Measurements from ENCODE around the gene KREMEN1.
A peak's percentile ranks its signal among the peaks of the same experiment; 100 is the strongest.
"Not testable (repeated sequence)": the region's sequence is repeated elsewhere in the genome, so short reads cannot be mapped to it uniquely, and the experiment has no call there.

Gene KREMEN1, protein sequence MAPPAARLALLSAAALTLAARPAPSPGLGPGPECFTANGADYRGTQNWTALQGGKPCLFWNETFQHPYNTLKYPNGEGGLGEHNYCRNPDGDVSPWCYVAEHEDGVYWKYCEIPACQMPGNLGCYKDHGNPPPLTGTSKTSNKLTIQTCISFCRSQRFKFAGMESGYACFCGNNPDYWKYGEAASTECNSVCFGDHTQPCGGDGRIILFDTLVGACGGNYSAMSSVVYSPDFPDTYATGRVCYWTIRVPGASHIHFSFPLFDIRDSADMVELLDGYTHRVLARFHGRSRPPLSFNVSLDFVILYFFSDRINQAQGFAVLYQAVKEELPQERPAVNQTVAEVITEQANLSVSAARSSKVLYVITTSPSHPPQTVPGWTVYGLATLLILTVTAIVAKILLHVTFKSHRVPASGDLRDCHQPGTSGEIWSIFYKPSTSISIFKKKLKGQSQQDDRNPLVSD

DNA sequence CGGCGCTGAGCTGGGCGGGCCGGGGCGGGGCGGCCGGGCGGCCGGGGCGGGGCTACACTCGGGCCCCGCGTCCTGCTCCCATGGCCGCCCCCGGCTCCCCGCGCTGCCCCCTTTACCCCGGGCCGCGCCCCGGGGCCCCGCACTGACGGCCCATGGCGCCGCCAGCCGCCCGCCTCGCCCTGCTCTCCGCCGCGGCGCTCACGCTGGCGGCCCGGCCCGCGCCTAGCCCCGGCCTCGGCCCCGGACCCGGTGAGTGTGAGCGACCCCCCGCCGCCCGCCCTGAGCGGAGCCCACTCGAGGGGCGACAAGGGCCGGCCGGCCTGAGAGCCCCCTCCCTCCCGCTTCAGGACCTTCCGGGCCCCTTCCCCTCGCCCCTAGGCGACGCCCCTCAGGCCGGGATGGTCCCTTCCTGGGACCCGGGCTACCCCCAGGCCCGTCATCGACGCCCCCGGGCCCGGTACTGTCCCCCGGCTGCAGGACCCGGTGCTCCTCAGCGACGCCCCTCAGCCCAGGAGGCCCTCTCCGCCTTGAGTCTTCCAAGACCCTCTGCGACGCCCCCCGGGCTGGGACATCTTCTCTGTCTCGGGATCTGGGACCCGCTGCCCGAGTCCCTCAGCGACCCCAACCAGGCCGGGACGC is at the start of gene KREMEN1:
Gene KREMEN1, plus strand, starts transcription at position 57 of the 639 bp plus-strand sequence. Its CDS starts 96 bp downstream, at position 153.
- no peak for DNase-seq (ENCODE audit: low read depth, low spot score)

DNA sequence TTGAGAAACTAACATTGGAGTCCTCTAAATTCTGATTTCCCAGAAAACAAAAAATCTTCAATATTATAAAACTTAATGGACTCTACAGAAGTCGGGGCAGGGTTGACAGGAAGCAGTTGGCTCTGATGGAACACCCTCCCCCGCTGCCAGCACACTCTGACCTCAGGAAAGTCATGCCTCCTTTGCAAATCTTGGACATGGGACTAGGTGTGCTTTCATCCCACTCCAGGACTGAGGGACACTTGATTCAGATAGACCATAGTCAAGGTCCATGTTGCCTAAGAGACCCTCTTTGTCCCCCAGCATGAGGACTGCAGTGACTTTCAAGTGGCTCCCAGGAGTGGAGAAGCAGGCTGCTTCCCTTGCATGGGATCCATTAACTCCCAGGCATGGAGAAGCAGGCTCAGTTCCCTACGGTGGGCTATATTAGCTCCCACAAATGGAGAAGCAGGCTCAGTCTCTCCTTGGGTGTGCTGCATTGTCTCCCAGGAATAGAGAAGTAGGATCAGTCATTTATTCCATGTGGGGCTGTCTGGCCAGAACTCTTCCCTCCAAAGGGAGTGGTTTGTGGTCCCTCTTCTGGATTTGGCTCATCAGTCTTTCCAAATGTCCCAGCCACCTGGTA is 49.6 kb upstream of the KREMEN1 start:
- no peak for DNase-seq (ENCODE audit: low read depth, low spot score)

DNA sequence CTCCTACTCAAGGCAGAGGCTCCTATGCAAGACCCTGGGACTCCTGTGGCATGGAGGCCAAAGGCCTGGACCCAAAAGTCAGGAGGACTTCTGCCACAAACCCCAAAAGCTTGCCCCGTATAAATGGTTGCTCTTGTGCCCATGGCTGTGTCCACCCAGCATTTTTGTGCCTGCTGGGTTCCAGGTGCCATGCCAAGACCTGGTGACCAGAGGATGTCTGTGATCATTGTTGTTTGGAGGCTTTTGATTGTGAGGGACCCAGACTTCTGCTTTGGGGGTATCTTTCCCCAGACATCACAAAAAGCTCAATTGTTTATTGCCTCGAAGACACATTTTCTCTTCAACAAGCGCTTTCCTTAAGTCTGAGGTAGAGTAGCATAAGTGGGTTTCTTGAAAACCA is 46.3 kb upstream of the KREMEN1 start:
- no peak for DNase-seq (ENCODE audit: low read depth, low spot score)

DNA sequence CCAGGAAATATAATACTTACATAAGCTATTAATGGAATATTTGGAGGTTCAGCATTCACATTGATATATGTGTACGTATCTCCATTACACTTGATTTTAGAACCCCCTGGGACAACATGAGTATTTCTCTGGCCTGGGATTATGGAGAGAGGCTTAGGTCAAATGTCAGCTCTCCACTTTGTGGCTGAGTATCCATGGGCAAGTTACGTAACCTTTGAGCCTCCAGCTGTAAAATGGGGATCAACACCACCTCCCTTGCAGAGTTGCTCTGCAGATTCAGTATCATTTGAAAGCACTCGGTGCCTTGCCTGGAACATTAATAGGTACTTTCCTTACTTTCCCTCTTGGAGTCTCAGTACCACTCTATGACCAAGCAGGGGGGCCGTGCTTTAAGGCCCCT is 44.4 kb upstream of the KREMEN1 start:
- no peak for DNase-seq (ENCODE audit: low read depth, low spot score)

DNA sequence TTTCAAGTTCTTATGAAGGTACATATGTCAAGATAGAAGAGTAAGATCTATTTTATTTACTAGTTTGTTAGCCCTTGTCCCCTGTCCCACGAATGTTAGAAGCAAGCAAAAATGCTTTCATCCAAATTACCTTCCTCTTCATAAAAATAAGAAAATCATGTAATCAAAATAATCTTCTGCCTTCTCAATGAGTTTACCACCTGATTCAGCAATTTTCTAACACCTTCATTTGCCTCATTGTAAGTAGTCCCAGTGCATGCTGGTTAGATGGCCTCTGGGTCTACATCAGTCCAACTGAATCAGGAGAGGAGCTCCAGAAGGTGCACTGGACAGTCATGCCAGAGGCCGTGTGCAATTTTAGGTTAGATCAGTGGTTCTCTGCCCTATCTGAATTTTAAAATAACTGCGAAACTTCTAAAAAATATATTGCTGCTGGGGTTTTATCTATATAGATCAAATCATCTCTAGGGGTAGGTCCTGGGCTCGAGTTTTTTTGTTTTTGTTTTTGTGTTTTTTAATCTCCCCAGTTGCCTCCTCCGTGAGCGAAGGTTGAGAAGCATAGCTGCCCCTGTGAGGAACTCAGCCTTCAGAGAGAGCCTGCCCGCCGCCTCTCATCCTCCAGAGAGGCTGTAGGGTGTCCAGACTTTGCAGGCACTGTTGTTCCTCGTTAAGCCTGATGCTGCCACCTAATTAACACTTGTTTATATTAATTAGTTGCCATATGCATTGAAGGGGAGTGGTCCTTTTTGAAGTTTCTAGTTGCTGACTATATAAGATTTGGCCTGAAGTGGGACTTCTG is 43.4 kb upstream of the KREMEN1 start:
- no peak for DNase-seq (ENCODE audit: low read depth, low spot score)

DNA sequence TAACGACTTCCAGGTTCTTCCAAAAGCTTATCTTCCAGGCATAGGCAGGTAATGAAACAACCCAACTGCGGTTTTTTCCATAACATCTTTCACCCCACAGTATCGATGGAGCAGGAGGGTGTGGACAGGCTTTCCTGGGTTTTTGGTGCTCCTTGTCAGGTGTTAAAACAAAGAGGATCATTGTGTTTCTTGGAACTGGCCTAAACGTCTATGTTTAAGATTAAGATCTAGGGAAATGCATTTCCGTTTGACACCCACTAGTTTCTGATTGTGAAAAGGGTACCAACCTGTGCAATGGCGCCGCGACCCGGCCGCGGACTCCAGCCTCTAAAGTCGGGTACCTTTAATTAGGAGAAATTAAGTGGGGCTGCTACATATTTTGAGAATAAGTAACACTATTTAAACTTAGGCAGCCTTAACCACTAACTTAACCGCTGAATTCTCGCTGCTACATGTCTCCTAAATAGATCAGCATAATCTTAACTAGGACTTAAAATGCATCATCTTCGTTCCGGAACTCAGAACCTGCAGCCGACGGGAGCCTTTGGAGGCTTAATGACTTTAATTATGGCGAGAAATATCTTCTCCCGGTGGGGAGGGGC is 42.7 kb upstream of the KREMEN1 start:
- DNase-seq (ENCODE audit: low read depth, low spot score) = no peak

DNA sequence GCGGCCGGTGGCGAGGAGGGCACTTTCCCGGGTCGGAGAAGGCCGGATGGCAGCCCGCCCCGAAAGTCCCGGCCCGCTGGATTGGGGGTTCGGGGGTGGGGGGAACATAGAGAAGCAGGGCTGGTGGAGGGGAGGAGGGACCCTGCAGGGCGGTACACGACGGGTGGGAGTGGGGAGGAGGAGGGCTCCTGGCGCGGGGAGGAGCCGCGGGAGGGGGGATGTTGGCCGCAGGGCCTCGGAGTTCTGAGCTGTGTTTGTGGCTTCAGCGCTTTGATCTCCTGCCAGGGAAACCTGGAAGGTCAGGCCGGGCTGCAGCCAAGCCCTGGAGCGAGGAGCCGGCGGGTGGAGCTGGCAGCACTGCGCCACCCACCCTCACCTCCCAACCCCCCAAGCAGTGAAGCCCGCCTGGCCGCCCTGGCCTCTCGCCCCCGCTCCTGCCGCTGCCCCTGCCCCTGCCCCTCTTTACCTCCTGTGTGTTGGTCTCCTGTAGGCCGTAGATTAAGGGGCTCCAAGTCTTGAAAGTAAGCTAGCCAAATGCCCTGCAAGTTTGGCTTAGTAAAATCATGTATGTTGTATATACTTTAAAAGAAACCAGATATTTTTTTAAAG is 42.1 kb upstream of the KREMEN1 start:
- peak; percentile 80 for DNase-seq (ENCODE audit: low read depth, low spot score)

DNA sequence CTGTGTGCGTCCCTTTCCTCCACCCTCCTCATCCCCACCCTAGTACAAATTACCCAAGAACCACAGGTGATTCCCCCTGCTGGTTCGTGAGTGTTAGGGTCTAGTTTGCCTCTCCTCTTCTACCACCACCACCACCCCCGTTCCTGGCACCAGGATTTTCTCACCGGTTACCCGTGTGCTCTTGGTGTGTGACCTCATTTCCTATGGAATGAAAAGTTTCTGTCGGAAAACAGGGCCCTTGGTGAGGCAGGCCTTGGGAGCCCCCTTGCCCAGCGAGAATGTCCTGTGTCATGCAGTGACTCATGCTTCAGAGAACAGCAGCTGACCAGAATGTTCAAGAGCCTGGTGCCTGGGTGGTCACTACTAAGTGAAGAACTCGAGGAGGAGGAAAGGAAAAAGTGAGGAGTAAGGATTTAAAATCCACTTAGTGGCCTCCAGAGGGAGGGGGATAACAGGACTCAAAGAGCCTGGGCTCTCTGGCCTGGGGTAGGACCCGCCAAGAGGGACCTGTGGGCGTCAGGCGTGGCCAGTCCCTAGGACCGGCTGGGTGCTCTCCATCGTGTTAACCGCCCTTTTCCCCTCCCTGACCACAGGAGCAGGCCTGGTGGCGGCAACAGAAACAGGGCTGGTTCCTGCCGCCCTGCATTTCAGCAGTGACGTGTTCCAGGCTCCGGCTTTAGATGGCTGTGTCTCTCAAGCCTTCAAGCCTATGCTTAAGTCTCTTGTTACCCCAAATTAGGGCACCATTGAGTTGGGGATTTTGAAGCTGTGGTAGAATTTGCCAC is 41.4 kb upstream of the KREMEN1 start:
- peak; percentile 95 for DNase-seq (ENCODE audit: low read depth, low spot score)

DNA sequence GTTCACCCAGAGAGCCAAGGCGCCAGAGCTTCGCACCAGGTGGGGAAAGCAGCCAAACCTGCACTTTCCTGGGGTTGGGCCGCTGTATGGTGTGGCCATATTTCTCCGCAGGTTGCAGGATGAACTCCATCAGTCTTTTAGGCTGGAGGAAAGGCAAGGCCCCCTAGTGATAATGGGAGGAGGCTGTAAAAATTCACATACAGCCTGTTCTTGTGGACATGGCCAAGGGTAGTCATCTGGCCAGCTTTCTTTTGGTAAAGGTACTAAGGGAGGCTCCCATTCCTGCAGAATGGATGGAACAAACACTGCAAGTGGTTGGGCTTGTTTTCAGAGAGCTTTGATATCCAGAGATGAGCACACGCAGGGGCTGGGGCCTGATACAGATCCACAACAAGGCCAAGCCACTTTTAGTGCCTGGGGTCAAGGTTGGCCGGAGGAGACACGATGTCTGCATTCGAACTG is 40.8 kb upstream of the KREMEN1 start:
- no peak for DNase-seq (ENCODE audit: low read depth, low spot score)

DNA sequence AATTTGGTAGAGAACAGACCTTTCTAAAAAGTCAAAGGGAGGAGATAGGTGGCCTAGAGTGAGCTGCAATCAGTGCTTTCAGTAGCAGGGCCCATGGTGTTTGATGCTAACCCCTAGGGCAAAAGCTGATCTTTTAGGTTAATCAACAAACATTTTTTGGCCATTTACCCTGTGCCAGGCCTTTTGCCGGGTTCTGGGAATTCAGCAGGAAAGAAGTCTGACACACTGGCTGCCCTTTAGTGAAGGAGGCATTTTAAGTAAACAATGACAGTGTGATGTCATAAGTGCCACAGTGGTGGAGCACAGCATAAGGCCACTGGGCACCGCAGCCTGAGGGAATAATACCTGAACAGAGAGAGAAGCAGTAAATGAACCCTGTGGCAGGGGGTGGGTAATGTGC is 40.3 kb upstream of the KREMEN1 start:
- no peak for DNase-seq (ENCODE audit: low read depth, low spot score)

DNA sequence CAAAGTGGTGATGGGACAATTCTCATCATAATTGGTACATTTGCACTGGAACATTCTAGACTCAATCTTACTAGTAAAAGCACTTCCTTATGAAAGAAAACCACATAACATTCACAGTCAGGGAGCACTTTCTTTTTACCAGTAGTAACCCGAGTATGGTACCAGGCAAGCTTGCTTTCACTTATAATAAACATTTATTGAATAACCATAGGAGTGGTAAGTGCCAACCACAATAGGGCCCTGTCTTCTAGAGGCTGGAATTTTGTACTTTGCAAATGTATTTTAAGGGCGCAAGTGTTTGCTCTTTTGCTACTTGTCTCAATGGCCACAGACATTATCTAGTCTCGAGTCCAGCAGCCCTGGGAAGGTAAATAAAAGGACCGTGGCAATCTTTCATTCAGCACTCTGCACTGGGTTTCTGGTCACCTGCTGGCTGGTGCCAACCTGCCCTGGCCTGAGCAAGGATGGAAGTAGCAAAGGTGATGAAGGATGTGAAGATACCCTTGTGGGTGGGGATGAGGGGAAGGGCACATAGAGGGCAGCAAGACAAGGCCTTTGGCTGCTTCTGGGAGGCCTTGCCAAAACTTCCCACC is 35.4 kb upstream of the KREMEN1 start:
- no peak for DNase-seq (ENCODE audit: low read depth, low spot score)

DNA sequence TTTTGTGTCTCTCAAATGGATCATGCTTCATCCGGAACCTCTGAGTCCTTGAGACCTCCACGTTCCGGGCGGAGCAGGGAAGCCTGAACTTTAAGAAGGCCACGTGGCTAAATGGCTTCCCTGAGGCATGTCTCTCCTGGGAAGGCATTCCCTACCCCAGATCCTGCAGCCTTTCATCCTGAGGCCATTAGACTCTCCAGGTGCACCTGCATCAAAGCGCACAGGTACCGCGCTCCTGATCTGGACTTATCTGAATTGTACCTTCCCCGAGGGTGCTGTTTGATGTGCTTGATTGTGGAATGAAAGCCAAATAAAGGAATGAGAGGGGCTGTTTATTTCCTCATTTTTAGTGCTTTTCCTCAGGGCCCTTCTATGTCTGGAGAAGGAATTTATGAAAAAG is 33.7 kb upstream of the KREMEN1 start:
- no peak for DNase-seq (ENCODE audit: low read depth, low spot score)

DNA sequence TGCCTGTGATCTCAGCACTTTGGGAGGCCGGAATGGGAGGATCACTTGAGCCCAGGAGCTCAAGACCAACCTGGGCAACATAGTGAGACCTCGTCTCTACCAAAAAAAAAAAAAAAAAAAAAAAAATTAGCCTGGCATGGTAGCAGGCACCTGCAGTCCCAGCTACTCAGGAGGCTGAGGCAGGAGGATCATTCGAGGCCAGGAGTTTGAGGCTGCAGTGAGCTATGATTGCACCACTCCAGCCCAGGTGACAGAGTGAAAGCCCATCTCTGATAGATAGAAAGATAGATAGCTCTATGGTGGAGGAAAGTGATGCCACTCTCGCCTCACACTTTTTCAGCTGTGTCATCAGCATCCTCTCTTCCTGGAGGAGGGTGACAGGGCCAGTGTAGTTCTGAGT is 33.2 kb upstream of the KREMEN1 start:
- DNase-seq (ENCODE audit: low read depth, low spot score) = not testable (repeated sequence)

DNA sequence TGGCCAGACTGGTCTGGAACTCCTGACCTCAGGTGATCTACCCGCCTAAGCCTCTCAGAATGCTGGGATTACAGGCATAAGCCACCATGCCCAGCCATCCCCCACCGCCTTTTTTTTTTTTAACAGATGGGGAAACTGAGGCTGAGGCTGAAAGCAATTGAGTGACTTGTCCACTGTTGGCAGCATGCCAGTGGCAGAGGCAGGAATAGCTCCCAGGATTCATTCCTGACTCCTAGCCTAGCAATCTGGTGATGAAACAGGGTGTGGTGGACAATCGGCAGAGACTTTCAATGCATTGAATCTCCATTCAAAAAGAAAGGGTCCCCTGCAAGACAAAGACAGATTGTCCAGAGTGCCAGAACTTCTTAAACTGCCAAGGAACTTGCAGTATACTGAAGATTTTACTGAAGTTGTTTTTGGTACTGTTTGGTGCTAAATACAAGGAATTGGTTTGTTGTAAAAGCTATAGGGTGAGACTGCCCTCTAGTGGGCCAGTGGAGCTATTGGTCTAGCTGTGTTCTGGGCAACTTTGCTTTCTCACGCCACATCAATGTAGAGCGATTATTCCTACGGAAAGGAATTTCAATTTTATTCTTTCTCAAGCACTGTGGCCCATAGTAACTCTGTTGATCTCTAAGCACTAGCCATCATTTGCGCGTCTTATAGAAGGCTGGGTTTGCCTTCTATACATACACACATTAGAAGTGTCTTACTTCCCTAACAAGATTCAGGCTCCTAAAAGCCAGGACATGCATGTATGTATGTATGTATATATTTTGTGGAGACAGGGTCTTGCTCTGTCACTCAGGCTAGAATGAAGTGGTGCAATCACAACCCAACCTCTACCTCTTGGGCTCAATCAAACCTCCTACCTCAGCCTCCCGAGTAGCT is 32.2 kb upstream of the KREMEN1 start:
- DNase-seq (ENCODE audit: low read depth, low spot score) = peak; percentile 72

DNA sequence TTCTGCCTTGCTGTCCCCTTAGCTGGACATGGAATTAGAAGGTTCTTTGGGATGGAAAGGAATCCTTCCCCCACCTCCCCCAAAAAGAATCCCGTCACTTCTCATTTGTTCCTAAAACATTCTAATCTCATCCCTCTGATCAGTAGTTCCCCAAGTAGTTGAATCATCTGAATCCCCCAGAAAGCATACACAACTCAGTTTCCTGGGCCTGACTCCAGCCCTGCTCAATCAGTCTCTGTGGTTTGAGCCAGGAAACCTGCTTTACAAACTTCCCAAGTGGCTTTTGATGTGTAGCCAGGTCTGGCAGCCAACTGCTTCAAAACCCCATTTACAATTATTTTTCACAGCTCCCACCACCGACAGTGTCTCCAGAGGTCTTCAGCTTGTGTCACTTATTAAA is 31.4 kb upstream of the KREMEN1 start:
- no peak for DNase-seq (ENCODE audit: low read depth, low spot score)

DNA sequence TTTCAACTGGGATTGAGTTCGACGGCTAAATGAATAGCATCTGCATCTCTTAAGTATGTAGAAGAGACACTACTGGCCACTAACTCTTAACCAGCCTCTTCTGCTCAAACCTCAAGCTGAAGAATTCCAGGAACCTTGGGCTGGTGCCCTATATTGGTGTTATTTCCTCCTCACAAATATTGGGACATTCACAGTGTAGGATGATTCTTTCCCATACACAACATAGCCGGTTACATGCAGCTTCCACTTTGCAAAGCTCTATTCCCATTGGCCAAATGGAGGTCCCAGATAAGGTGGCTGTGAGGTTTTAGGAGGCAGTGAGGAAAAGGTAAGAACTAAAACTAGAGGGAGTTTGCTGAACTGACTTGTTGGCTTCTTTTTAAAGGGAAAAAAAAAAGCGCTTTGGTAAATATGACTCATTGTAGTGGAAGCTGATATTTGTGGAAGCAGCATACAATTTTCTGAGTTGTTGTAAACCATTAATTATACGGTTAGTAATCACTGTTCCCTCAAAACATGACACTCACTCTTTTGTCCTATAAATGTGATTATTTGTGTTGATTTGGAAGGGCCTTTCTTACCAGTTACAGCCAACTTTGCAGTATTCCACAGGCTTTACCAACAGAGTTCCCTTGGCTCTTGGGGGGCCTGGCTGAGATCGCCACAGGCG is 28.8 kb upstream of the KREMEN1 start:
- no peak for DNase-seq (ENCODE audit: low read depth, low spot score)

DNA sequence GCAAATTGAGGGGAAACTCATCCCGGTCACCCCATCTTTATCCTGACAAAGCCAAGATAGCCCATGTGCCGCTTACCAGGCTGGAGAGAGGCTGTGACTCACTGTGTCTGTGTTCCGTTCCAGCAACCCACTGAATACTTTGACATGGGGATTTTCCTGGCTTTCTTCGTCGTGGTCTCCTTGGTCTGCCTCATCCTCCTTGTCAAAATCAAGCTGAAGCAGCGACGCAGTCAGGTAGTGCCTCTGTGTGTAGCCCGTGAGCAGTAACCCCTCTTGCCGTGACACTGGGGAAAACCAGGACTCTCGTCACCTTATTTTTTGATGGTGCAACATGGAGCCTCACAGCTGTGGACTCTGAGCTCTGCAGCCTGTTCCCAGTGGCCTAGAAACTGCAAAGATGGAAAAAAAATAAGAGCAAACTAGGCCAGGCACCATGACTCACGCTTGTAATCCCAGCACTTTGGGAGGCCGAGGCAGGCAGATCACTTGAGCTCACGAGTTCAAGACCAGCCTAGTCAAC is 28.1 kb upstream of the KREMEN1 start:
- no peak for DNase-seq (ENCODE audit: low read depth, low spot score)

Measured in smooth muscle cell of the brain vasculature (primary cell).